ENCODE results near the gene PXDN.
"Not testable (repeated sequence)": the region's sequence is repeated elsewhere in the genome, so short reads cannot be mapped to it uniquely, and the experiment has no call there.

The PXDN gene

GRCh38 chr2:1679488-1680039 is 64.8 kb downstream of the PXDN start:
- not testable (repeated sequence) for H3K4me3 ChIP-seq (ENCODE audit: low read length); DNase-seq (ENCODE audit: low read depth, low spot score)

GRCh38 chr2:1679065-1679464 is 65.2 kb downstream of the PXDN start:
- not testable (repeated sequence) for DNase-seq (ENCODE audit: low read depth, low spot score); H3K4me3 ChIP-seq (ENCODE audit: low read length)

GRCh38 chr2:1678609-1679008 is 65.7 kb downstream of the PXDN start:
- no peak for DNase-seq (ENCODE audit: low read depth, low spot score)

GRCh38 chr2:1677821-1678165 is 66.5 kb downstream of the PXDN start:
- DNase-seq (ENCODE audit: low read depth, low spot score): no peak
- no peak overlapping the region for H3K4me3 ChIP-seq (ENCODE audit: low read length)

More at GRCh38 chr2:1678609-1679008, 65.7 kb downstream of the PXDN start:
- H3K4me3 ChIP-seq (ENCODE audit: low read length): no peak overlapping the region

- no peak for DNase-seq (ENCODE audit: low read depth, low spot score)
- no peak overlapping the region for H3K4me3 ChIP-seq (ENCODE audit: low read length)
Observed at GRCh38 chr2:1676913-1677820, 67.1 kb downstream of the PXDN start.

GRCh38 chr2:1676091-1676912 is 68.0 kb downstream of the PXDN start:
- no peak for DNase-seq (ENCODE audit: low read depth, low spot score)

GRCh38 chr2:1675633-1676032 is 68.7 kb downstream of the PXDN start:
- DNase-seq (ENCODE audit: low read depth, low spot score): no peak
- H3K4me3 ChIP-seq (ENCODE audit: low read length): no peak overlapping the region

More at GRCh38 chr2:1676091-1676912, 68.0 kb downstream of the PXDN start:
- no peak overlapping the region for H3K4me3 ChIP-seq (ENCODE audit: low read length)

GRCh38 chr2:1674766-1675397 is 69.4 kb downstream of the PXDN start:
- no peak for DNase-seq (ENCODE audit: low read depth, low spot score)
- no peak overlapping the region for H3K4me3 ChIP-seq (ENCODE audit: low read length)

- DNase-seq (ENCODE audit: low read depth, low spot score): no peak
- H3K4me3 ChIP-seq (ENCODE audit: low read length): no peak overlapping the region
Observed at GRCh38 chr2:1674276-1674675, 70.0 kb downstream of the PXDN start.

- no peak for DNase-seq (ENCODE audit: low read depth, low spot score)
- H3K4me3 ChIP-seq (ENCODE audit: low read length): no peak overlapping the region
Observed at GRCh38 chr2:1673160-1673944, 71.0 kb downstream of the PXDN start.

GRCh38 chr2:1672738-1673137 is 71.6 kb downstream of the PXDN start:
- no peak overlapping the region for H3K4me3 ChIP-seq (ENCODE audit: low read length)
- no peak for DNase-seq (ENCODE audit: low read depth, low spot score)

- no peak for DNase-seq (ENCODE audit: low read depth, low spot score)
- H3K4me3 ChIP-seq (ENCODE audit: low read length): no peak overlapping the region
Observed at GRCh38 chr2:1671916-1672315, 72.4 kb downstream of the PXDN start.

- no peak overlapping the region for H3K4me3 ChIP-seq (ENCODE audit: low read length)
- DNase-seq (ENCODE audit: low read depth, low spot score): no peak
Observed at GRCh38 chr2:1670636-1671035, 73.7 kb downstream of the PXDN start.

- H3K4me3 ChIP-seq (ENCODE audit: low read length): no peak overlapping the region
Observed at GRCh38 chr2:1665761-1666505, 78.4 kb downstream of the PXDN start.

GRCh38 chr2:1664698-1665097 is 79.6 kb downstream of the PXDN start:
- H3K4me3 ChIP-seq (ENCODE audit: low read length): no peak overlapping the region
- no peak for DNase-seq (ENCODE audit: low read depth, low spot score)

More at GRCh38 chr2:1665761-1666505, 78.4 kb downstream of the PXDN start:
- DNase-seq (ENCODE audit: low read depth, low spot score): no peak

- H3K4me3 ChIP-seq (ENCODE audit: low read length): no peak overlapping the region
- no peak for DNase-seq (ENCODE audit: low read depth, low spot score)
Observed at GRCh38 chr2:1664076-1664605, 80.2 kb downstream of the PXDN start.

- no peak overlapping the region for H3K4me3 ChIP-seq (ENCODE audit: low read length)
- no peak for DNase-seq (ENCODE audit: low read depth, low spot score)
Observed at GRCh38 chr2:1663621-1664020, 80.7 kb downstream of the PXDN start.

Measured in Jurkat, Clone E6-1 (cell line).